Activated T-cell treated with anti-CD3 and anti-CD28 coated beads for 48 hours (primary cell): ENCODE measurements around the gene EBNA1BP2.
"Not testable (repeated sequence)": the region's sequence is repeated elsewhere in the genome, so short reads cannot be mapped to it uniquely, and the experiment has no call there.

ENCODE experiments used
- DNase-seq: peaks from one replicate; pipeline ENCODE4 v3.0.0-alpha.2; 2020; ENCODE audit warnings: low read depth

EBNA1BP2 gene

DNA sequence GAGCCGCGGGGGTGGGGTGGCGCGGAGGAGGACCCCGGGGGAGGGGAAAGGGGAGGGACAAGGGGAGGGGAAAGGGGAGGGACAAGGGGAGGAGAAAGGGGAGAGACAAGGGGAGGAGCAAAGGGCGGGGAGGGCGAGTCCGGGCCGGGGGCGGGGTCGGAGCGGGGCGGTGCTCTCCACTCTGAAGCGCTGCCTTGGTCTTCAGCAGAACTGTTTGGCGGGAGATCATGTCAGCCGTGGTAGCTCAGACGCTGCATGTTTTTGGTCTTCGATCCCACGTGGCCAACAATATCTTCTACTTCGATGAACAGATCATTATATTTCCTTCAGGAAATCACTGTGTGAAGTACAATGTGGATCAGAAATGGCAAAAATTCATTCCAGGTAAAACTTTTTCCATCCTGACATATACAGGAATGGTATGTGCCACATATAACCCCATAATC is 460 bp upstream of the EBNA1BP2 start:
- DNase-seq: peak; percentile 78

DNA sequence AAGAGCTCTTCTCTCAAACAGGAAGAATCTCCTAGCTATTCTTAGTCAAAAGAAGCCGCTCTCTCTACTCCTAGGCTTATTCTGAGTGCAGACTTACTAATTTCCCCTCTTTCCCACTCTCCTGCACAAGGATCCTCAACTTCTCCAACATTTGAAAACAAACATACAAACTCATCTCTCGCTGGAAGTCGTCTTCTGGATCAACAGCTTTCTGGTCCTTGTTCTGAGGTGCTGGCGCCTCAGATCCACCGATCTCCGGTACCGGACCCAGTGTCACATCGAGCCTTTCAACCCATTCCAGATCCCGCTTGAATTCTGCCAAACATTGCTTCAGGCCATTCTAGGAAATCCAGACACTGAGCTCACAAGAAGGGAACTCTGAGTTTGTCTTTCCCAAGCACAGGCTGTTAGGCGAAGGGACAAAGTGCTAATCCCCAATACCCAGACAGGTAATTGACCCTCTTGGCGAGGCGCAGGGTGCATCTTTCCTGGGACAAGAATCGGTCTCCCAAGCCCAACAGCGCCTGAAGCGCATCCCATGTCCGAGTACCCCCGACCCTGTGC is 696 bp downstream of the EBNA1BP2 start:
- DNase-seq: no peak

DNA sequence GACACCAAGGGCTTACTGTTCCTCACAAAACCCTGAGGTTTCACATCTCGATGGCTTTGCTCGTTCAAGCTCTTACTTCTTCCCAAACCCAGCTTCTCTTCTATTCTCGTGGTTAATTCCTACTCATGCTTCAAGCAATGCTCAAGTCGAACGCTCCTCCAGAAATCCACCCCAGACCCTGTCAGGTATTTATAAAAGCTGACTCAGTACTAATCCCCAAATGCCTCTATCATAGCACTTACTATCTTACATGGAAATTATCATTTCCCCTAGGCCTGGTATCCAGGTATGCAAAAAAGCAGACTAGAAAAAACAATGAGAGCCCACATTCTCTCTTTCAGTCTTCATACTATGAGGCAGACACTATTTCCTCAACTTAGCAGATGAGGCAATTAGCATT is 6.3 kb downstream of the EBNA1BP2 start:
- no peak for DNase-seq

DNA sequence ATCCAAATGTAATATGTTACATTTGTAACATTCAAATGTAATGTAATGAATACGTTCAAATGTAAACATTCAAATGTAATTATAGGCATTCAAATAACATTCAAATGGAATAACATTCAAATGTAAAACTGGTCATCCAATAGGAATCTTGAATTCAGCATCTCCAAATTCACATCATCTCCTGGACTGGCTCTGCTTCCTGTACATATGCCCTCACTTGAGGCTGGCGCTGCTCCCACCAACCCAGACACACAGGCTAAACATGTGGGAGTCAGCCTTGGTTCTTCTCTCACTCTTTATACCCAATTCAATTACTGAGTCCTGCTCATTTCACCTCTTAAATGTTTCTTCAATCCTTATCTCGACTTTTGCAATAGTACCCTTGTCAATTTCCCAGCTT is 6.9 kb downstream of the EBNA1BP2 start:
- DNase-seq: no peak

DNA sequence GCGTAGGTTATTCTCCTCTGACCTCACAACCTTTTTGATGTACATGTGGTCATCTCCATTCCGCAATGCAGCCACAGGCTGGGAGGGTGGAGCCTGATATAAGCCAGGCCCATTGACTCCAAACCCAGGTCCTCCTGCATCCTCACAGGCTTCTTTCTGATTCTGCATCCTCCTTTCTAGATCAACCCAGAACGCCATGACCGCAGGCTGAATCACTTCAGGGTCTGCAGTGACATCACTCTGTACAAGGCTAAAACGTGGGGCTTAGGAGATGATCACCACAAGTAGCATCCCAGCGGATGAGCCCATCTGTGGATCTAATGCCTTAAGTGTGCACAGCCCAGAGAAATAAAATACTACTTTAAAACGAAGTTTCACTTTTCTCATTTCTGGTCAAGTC is 16.1 kb downstream of the EBNA1BP2 start:
- no peak for DNase-seq

DNA sequence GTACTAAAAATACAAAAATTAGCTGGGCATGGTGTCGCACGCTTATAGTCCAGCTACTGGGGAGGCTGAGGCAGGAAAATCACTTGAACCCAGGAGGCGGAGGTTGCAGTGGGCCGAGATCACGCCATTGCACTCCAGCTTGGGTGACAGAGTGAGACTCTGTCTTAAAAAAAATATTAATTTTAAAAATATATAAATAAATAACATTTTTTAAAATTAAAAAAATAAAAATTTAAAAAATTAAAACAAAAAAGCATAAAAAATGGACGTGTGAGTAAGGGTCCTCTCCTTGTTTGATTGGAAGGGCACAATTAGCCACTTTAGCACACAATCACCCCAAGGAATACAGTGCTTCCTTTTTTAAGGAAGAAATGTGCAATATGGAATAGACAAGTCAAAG is 18.6 kb downstream of the EBNA1BP2 start:
- no peak for DNase-seq

DNA sequence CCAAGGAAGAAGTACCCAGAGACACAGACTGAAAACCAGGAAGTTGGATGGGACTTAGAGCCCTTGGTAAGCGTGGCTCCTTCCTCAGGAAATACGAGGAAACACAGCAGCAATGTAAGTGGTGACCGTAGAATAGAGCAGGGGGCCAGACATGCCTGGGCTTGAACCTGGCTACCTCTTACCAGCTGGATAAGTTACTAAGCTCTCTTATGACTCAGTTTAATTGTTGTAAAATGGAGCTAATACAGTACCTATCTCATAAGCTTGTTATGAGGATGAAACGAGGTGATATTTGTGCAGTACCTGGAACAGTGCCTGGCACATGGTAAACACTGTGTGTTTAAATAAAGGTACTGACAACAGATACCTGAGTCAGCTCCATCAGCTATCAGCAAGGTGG is 19.2 kb downstream of the EBNA1BP2 start:
- DNase-seq: no peak

DNA sequence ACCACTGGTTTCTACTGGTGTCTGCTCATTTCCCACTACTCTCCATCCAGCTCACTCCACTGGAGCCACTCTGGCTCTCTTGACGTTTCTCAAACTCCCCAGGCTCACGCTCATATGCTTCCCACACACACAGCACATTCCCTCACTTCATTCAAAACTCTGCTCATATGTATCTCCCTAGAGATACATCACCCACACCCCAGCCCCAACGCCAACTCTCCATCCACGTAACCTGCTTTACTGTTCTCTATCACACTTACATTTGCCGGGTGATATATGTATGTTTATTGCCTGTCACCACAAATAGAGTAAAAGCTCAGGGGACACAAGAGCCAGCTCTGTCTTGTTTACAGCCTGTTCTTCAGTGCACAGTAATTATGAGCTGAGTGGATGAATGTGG is 22.2 kb downstream of the EBNA1BP2 start:
- DNase-seq: no peak

DNA sequence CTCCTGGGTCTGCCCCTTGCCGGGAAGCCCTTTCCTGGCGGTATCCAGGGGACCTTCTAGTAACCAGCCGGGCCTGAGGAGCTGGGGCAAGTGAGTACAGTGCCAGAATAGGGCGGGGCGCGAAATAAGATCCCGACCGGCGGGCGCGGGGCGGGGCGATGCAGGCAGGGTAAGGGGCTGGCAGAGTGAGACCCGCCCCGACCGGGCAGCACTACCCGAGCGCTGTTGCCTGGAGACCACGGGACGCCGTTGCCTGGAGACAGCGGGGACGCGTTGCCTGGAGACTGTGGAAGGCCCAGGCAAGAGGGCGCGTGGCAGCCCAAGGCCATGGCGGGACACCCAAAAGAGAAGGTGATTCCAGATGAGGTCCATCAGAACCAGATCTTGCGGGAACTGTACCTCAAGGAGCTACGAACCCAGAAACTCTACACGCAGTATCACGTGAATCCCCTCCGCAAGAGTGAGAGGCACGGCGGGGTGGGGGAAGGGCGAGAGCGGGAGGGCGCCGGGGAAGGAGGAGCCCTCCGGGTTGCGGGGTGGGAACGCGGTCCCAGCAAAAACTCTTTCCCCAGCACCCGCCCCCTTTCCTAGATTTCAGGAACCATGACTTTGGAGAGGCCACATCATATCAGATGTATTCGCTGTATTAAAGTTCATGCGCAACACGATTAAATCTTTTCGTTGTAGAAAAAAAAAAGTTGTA is 24.3 kb downstream of the EBNA1BP2 start:
- peak; percentile 50 for DNase-seq

DNA sequence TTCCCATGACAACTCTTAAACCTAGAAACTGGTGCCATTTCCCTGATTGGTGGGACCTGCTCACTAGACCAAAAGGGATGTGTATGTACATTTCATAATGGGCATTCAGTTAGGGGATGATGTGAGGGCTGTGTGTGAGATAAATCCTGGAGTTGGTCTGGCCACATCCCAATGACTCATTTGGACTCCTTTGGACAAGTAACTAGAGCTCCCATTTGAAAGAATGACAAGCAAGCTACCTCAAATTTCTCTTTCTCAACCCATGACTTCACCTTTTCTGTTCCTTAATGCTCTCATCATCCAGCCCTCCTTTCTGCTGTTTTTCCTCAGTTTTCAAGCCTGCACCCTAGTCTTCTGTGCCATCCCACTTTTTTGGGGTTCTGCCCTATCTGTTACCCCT is 27.9 kb downstream of the EBNA1BP2 start:
- DNase-seq: no peak

DNA sequence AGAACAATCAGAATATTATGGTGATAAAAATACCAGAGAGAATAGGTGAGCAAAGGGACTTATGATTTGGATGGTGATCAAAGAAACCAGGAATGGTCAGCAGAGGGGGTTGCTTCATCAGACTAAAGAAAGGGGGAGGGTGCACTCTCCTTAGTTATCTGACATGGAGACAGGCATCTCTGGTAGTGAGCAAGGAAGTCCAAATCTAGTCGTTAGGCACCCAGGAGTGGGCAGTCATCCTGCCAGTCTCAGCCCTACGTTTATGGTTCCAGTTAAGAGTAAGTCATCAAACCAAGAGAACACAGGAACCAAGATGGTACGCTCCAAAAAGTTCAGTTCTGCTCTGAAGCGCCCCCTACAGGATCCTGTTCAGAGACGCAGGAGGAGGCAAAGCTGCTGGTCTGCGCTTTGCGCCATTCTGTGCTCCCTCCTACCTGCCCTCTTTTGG is 28.6 kb downstream of the EBNA1BP2 start:
- DNase-seq: no peak

DNA sequence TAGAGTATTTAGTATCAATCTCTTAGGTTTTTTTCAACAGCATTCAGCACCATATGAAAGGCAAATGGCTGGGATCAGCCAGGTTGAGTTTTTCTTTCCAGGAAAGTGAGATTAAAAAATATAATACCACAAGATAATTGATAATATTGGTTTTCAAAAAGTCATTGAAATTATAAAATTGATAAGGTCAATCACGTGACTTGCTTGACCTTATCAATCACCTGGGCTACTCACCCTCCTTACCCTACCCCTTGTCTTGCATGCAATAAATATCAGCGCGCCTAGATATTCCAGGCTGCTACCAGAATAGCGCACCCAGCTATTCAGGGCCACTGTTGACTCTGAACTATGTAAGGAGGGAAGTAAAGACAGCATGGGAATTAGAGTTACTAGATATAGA is 31.5 kb downstream of the EBNA1BP2 start:
- DNase-seq: no peak

DNA sequence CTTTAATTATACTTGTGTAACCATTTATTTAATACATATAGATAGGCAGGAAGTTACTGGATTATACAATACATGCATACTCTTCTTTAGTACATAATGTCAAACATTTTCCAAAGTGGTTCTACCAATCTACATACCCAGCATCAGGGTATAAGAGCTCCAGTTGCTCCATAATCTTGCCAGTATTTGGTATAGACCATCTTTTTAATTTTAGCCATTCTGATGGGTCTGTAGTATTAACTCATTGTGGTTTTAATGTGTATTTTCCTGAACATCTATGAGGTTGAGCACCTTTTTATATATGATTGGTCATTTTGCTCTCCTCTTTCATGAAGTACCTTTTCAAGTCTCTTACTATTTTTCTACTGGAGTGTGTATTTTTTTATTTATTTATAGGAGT is 32.1 kb downstream of the EBNA1BP2 start:
- DNase-seq: no peak

DNA sequence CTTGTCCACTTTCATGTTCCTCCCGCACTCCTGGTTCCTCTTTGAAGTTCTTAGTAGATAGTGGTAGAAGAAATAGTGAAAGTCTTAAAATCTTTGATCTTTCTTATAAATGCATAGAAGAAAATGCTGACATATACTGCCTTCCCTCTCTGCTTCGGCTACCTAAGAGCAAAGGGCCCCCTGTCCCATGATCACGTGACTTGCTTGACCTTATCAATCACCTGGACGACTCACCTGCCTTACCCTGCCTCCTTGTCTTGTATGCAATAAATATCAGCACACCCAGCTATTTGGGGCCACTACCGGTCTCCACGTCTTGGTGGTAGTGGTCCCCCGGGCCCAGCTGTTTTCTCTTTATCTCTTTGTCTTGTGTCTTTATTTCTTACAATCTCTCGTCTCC is 32.8 kb downstream of the EBNA1BP2 start:
- DNase-seq: not testable (repeated sequence)

DNA sequence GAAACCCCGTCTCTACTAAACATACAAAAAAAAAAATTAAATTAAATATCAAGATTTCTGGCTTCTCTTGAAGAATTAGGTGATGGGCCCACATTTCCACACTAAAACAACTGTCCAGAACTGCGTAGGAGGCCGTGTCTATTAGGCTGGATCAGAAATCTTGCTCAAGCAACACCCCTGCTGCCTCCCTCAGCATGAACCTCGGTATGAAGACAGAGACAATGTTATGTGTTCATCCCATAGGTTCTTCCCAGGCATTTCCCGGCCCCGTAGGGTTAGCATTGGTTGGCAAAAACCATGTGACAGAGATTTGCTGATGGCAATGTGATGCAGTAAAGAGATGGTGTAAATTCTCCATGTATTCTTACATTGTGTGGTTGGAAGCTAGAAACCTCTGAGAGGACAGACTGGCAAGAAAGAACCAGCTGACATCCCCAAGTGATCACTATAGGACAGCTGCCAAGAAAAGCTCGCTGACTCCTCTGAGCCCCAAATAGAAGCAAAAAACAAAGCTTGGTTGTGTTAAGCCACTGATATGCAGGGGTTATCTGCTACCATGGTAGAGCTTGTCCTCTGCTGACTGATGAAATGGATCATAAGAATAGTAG is 34.5 kb downstream of the EBNA1BP2 start:
- DNase-seq: no peak

DNA sequence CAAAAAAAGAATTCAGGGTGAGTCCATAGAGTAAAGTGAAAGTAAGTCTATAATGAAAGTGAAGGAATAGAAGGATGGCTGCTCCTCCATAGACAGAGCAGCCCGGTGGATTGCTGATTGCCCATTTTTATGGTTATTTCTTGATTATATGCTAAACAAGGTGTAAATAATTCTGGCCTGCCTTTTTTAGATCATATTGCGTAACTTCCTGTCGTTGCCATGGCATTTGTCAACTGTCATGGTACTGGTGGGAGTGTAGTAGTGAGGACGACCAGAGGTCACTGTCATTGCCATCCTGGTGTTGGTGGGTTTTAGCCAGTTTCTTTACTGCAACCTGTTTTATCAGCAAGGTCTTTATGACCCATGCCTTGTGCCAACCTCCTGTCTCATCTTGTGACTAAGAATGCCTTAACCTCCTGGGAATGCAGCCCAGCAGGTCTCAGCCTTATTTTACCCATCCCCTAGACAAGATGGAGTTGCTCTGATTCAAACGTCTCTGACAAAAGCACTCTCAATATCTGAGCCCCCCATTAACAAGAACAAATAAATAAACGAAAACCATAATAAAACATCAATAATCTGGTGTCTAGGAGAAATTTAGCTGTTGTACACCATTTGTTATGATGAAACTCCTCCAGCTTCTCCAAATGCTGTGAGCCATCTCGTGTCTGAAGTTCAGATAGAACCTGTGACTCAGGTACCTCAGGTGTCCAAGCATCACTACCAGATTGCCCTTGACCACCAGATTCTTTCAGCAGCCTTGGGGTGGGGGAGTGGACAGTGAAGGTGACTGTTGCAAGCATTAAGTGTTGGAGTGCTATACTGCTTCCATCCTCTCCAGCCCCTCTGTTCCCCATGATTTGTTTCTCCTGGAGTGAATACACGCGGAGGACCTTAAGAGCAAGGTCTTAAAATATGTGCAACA is 36.0 kb downstream of the EBNA1BP2 start:
- DNase-seq: no peak

DNA sequence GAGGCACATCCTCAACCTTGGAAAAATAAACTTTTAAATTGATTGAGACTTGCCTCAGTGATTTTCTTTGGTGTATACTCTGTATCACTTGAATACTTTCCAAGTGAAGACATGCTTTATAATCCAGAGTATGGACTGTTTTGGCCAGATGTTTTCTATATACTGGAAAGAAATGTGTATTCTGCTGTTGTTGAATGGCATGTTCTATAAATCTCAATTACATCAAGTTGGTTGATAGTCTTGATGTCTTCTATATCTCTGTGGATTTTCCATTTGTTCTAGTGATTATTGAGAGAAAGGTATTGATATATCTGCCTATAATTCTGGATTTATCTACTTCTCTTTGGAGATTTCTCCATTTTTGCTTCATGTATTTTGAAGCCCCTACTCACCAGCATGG is 37.5 kb downstream of the EBNA1BP2 start:
- no peak for DNase-seq

DNA sequence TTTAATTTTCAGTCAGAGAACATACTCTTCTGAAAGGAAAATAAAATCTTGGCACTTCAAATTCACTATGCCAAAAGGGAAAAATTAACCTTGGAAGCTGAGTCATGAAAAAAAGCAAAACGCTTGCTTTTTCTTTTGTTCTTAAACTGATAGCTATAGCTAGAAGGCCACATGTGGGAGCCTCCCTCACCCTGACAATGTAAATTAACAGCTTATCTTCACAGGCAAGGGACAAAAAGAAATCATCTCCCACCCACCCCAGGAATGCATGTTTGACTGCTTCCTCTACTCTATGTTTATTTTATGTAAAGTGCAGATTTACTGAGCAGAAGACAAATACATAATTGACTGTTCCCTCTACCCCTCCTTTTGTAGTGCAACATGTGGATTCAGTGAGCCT is 38.0 kb downstream of the EBNA1BP2 start:
- no peak for DNase-seq

DNA sequence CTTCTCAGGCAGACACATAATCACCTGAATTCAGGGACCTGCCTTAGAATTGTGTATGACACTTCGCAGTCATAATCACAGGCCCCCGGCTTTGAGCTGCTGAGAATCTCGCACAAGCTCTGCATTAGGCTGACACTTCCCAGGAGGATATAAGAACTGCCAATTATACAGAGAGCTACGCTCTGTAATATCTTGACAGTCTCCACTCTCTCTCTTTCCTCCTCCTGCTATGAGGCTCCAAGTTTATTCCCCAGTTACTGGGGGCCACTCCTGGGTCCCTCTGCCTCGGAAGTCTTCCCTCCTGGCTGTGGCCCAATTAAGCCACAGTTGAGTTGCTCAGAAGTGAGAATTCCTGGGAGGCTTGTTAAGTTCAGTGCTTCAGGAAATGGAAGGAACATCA is 42.7 kb downstream of the EBNA1BP2 start:
- DNase-seq: no peak

DNA sequence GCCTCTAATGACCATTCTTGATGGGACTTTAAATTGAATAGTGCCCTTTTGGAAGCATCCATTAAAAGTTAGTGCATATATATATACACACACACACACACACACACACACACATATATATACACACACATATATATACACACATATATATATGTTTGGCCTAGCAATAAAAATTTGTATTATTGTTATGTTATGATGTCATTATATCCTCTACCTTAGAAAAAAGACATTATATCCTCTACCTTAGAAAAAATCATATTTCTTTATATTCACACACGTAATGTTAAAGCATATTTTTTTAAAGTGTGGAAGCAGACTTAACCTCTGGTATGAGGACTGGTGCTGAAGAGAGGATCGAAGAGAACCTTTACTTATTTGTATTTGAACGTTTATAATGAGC is 43.3 kb downstream of the EBNA1BP2 start:
- DNase-seq: no peak

DNA sequence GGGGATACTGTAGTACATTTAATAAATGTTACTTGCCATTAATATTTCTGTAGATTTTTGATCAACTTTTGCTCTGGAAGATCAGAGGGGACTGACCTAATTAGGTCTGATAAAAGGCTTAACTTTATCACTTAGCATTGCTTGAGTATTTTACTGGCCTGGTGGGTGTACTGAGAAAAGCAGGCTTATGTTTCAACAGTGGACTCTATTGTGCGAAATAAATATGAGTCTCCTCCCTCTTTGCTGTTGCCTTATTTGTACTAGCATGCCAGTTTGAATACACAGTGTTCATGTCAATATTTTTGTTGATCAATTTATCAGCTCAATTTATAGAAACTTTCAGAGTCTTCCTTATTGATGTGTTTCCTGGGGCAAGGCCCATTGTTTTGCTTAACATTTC is 49.1 kb downstream of the EBNA1BP2 start:
- no peak for DNase-seq

DNA sequence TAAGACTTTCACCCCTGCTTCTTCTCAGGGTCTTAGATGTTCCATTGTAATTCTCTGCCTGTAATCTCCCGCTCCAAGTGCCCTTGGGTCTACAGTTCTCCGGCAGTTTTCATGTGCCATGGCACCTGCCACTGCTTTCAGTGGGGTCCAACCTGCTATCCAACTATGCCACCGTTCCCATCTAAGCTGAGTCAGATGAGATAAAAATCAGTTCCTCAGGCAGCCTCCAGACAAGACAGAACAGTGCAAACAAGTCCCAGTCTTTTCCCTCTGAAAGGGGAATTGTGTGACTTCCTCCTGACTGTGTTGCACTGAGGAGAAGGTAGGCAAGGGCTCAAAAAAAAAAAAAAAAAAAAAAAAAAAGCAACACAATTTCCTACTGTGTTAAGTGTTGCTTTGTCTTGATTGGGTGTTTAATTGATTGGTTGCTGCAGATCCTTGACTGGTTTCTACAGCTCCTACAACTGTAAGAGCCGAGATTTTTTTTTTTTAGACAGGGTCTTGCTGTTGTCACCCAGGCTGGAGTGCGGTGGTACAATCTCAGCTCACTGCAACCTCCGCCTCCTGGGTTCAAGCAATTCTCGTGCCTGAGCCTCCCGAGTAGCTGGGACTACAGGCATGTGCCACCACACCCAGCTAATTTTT is 50.7 kb downstream of the EBNA1BP2 start:
- no peak for DNase-seq
